ENCODE measurements around the gene LIMCH1. TPM values are rescaled to one million over a fixed set of nuclear protein-coding genes. Genes with fewer than 3 reads are reported as not detected.

Gene LIMCH1
- total RNA-seq, 8 experiments from 2014 or later: 42.1 to 385 (median 64.6) TPM

GRCh38 chr4:41741354-41741753 lies 203.4 kb downstream of the LIMCH1 start:
- H3K4me1 ChIP-seq (replicated peaks in 1 of 2): peaks cover 0 to 4% of the 10 kb centered on the region in 2 donors
- H3K27ac ChIP-seq: no peak overlapping the region
- in situ Hi-C loops (cut with MboI; ENCODE audit: low pct_unique_long_range_greater_than_20kb in 2 of 9, low sequenced_read_pairs in 9 of 9, unreplicated experiment in 9 of 9): no loop called here
- ATAC-seq (replicated peaks in 6 of 8): peak in 2 of 8 experiments; percentile 64 to 86
- WGBS, 10 experiments: 40 to 89% (median 83%) methylated on average over 1 to 2 of the region's 2 CpGs; no CpG with 5 or more reads in 5 of the 10 experiments
- no peak overlapping the region for H3K4me3 ChIP-seq

GRCh38 chr4:41744572-41745291 lies 206.8 kb downstream of the LIMCH1 start:
- Histone ChIP-seq H3K27ac (no peak overlapping the region), H3K4me3 (no peak overlapping the region), H3K4me1 (replicated peaks in 1 of 2) (peaks cover 0 to 10% of the 10 kb centered on the region in 2 donors)
- in situ Hi-C loops (cut with MboI; ENCODE audit: low pct_unique_long_range_greater_than_20kb in 2 of 9, low sequenced_read_pairs in 9 of 9, unreplicated experiment in 9 of 9): no loop called here
- WGBS, 10 experiments: 1 to 56% (median 14%) methylated on average over 3 to 30 of the region's 33 CpGs
- ATAC-seq (replicated peaks in 6 of 8): no peak

- H3K27ac ChIP-seq: no peak overlapping the region
- WGBS, 10 experiments: 0 to 45% (median 11%) methylated on average over 3 to 11 of the region's 54 CpGs; no CpG with 5 or more reads in 1 of the 10 experiments
- peaks cover 0 to 14% of the 10 kb centered on the region in 2 donors for H3K4me1 ChIP-seq (replicated peaks in 1 of 2)
- peak in 2 of 8 experiments; percentile 13 to 33 for ATAC-seq (replicated peaks in 6 of 8)
- in situ Hi-C loops (cut with MboI; ENCODE audit: low pct_unique_long_range_greater_than_20kb in 2 of 9, low sequenced_read_pairs in 9 of 9, unreplicated experiment in 9 of 9): no loop called here
- H3K4me3 ChIP-seq: peak overlapping the region in 1 of 5 donors; percentile 5
Measured at GRCh38 chr4:41745292-41746024, 207.5 kb downstream of the LIMCH1 start.

GRCh38 chr4:41746025-41746439 lies 208.1 kb downstream of the LIMCH1 start:
- in situ Hi-C loops (cut with MboI; ENCODE audit: low pct_unique_long_range_greater_than_20kb in 2 of 9, low sequenced_read_pairs in 9 of 9, unreplicated experiment in 9 of 9): no loop called here
- peaks cover 0 to 19% of the 10 kb centered on the region in 2 donors for H3K4me1 ChIP-seq (replicated peaks in 1 of 2)
- 0 to 39% (median 4%) methylated on average over 2 to 14 of the region's 36 CpGs; no CpG with 5 or more reads in 5 of the 10 experiments for WGBS, 10 experiments
- H3K4me3 ChIP-seq: peak overlapping the region in 2 of 5 donors; percentile 5 to 16
- ATAC-seq (replicated peaks in 6 of 8): no peak
- H3K27ac ChIP-seq: no peak overlapping the region

- Histone ChIP-seq H3K27ac (no peak overlapping the region), H3K4me3 (no peak overlapping the region), H3K4me1 (replicated peaks in 1 of 2) (peaks cover 0 to 22% of the 10 kb centered on the region in 2 donors)
- ATAC-seq (replicated peaks in 6 of 8): no peak
- WGBS, 10 experiments: 0 to 26% (median 10%) methylated on average over 2 to 21 of the region's 37 CpGs
- in situ Hi-C loops (cut with MboI; ENCODE audit: low pct_unique_long_range_greater_than_20kb in 2 of 9, low sequenced_read_pairs in 9 of 9, unreplicated experiment in 9 of 9): no loop called here
Measured at GRCh38 chr4:41746440-41747229, 208.7 kb downstream of the LIMCH1 start.

GRCh38 chr4:41747230-41748055 lies 209.5 kb downstream of the LIMCH1 start:
- Histone ChIP-seq H3K4me1 (replicated peaks in 1 of 2) (peaks cover 0 to 22% of the 10 kb centered on the region in 2 donors), H3K4me3 (peak overlapping the region in 2 of 5 donors; percentile 2 to 14), H3K27ac (no peak overlapping the region)
- 0 to 7% (median 2%) methylated on average over 2 to 24 of the region's 49 CpGs for WGBS, 10 experiments
- in situ Hi-C loops (cut with MboI; ENCODE audit: low pct_unique_long_range_greater_than_20kb in 2 of 9, low sequenced_read_pairs in 9 of 9, unreplicated experiment in 9 of 9): no loop called here
- peak in 1 of 8 experiments; percentile 36 for ATAC-seq (replicated peaks in 6 of 8)

GRCh38 chr4:41748074-41748570 lies 210.2 kb downstream of the LIMCH1 start:
- no peak overlapping the region for H3K27ac ChIP-seq
- H3K4me1 ChIP-seq (replicated peaks in 1 of 2): peaks cover 0 to 22% of the 10 kb centered on the region in 2 donors
- WGBS, 10 experiments: 0 to 24% (median 2%) methylated on average over 2 to 18 of the region's 21 CpGs
- ATAC-seq (replicated peaks in 6 of 8): peak in 1 of 8 experiments; percentile 6
- in situ Hi-C loops (cut with MboI; ENCODE audit: low pct_unique_long_range_greater_than_20kb in 2 of 9, low sequenced_read_pairs in 9 of 9, unreplicated experiment in 9 of 9): no loop called here
- H3K4me3 ChIP-seq: no peak overlapping the region

GRCh38 chr4:41748571-41749475 lies 210.9 kb downstream of the LIMCH1 start, which contains the start of gene PHOX2B:
Gene PHOX2B, minus strand, starts transcription at chr4:41748725. Its CDS starts 115 bp downstream, at chr4:41748610.
- peaks cover 0 to 22% of the 10 kb centered on the region in 2 donors for H3K4me1 ChIP-seq (replicated peaks in 1 of 2)
- in situ Hi-C loops (cut with MboI; ENCODE audit: low pct_unique_long_range_greater_than_20kb in 2 of 9, low sequenced_read_pairs in 9 of 9, unreplicated experiment in 9 of 9): no loop called here
- peak within 1 kb of the TSS in 1 of 5 donors; percentile 2 for H3K4me3 ChIP-seq
- H3K27ac ChIP-seq: no peak within 1 kb of the TSS
- WGBS, 10 experiments: 0 to 24% (median 5%) methylated on average over 3 to 13 of the region's 15 CpGs
- ATAC-seq (replicated peaks in 6 of 8): peak in 2 of 8 experiments; percentile 14 to 61

- WGBS, 10 experiments: 0 to 45% (median 6%) methylated on average over 3 to 12 of the region's 12 CpGs; no CpG with 5 or more reads in 1 of the 10 experiments
- H3K4me1 ChIP-seq (replicated peaks in 1 of 2): peaks cover 0 to 22% of the 10 kb centered on the region in 2 donors
Measured at GRCh38 chr4:41749631-41750039, 211.7 kb downstream of the LIMCH1 start.

More at GRCh38 chr4:41749631-41750039, 211.7 kb downstream of the LIMCH1 start:
- no peak overlapping the region for H3K4me3 ChIP-seq
- ATAC-seq (replicated peaks in 6 of 8): no peak
- in situ Hi-C loops (cut with MboI; ENCODE audit: low pct_unique_long_range_greater_than_20kb in 2 of 9, low sequenced_read_pairs in 9 of 9, unreplicated experiment in 9 of 9): no loop called here
- no peak overlapping the region for H3K27ac ChIP-seq

Measured in motor neuron (in vitro differentiated cells).